ENCODE results near the gene PRRT4.
A peak's percentile ranks its signal among the peaks of the same experiment; 100 is the strongest.

Gene PRRT4

GRCh38 chr7:128361411-128362379 lies at the start of gene PRRT4:
PRRT4 (minus strand) TSS chr7:128361690.
- DNase-seq (ENCODE audit: low read depth in 1 of 2, low spot score in 1 of 2): no peak

- DNase-seq (ENCODE audit: low read depth in 1 of 2, low spot score in 1 of 2): no peak
Measured at GRCh38 chr7:128410451-128410753, 48.9 kb upstream of the PRRT4 start.

DNA sequence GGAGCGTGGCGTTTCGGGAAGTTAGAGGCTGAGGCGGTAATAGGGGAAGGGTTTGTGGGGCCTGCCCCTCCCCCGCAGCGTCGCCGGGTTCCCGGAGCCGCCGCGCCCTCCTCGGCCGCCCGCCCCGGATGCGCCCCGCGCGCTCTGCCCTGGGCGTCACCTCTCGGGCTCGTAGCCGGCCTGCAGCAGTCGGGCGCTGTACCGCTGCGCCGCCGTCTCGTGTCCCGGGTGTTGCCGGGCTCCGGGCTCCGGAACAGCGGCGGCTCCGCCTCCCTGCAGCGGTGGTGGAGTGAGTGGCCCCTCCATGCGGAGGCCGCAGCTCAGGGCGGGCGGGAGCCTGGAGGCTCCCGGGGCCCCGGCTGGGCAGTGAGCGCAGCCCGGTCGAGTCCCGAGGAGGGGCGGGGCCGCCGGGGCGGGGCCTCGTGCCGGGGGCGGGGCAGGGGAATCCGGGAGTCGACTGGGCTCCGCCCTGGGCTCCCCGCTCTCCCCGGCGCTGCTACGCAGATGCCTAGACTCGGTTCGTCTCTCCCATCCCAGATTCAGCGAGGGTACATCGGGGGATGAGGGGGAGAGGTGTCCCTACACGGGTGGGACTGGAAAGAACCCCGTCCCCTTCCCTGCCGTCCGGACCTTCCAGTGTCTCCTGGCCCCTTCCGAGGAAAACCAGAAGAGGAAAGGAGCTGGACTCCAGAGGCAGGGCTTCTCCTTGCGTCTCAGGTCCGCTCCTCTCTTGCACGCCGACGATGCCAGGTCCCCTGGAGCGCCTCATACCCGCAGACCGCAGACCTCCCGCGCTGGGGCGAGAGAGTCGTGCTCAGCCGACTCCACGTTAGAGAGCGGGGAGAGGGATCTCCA lies 48.3 kb upstream of the PRRT4 start, which contains the start of gene IMPDH1:
Gene IMPDH1, minus strand, starts transcription at position 387 of the 855 bp plus-strand sequence. Its CDS starts 81 bp downstream, at position 306.
- peak; percentile 76 to 88 for DNase-seq (ENCODE audit: low read depth in 1 of 2, low spot score in 1 of 2)

- no peak for DNase-seq (ENCODE audit: low read depth in 1 of 2, low spot score in 1 of 2)
Measured at GRCh38 chr7:128408709-128409595, 47.5 kb upstream of the PRRT4 start.

- DNase-seq (ENCODE audit: low read depth in 1 of 2, low spot score in 1 of 2): no peak
Measured at GRCh38 chr7:128407751-128408708, 46.5 kb upstream of the PRRT4 start.

GRCh38 chr7:128407233-128407589 lies 45.7 kb upstream of the PRRT4 start:
- DNase-seq (ENCODE audit: low read depth in 1 of 2, low spot score in 1 of 2): no peak

- no peak for DNase-seq (ENCODE audit: low read depth in 1 of 2, low spot score in 1 of 2)
Measured at GRCh38 chr7:128406314-128407232, 45.1 kb upstream of the PRRT4 start.

- DNase-seq (ENCODE audit: low read depth in 1 of 2, low spot score in 1 of 2): peak; percentile 19 to 49
Measured at GRCh38 chr7:128405471-128406313, 44.2 kb upstream of the PRRT4 start.

- DNase-seq (ENCODE audit: low read depth in 1 of 2, low spot score in 1 of 2): no peak
Measured at GRCh38 chr7:128404886-128405470, 43.5 kb upstream of the PRRT4 start.

DNA sequence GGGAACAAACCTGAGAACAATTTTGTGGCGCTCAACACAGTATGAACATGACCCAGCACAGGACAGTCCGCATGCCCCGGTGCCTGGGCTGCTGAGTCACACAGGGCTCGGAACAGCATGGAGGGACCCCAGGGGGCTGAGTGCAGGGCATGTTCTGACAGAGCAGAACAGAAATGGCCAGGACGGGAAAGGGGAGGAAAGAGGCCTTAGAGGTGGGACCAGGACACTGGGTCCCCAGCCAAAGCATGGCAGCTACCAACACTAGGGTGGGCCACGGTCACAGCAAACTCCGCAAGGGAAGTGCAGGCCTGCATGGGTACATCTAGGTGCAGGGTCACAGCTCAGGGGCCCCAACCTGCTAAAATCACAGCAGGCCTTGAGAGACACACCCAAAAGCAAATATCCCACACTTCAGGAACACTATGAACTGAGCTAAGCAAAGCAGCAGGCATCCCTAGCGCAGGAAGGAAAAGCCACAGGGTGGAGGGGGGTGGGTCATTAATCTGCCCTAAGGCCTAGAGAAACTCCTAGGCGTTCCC lies 42.7 kb upstream of the PRRT4 start:
- no peak for DNase-seq (ENCODE audit: low read depth in 1 of 2, low spot score in 1 of 2)

DNA sequence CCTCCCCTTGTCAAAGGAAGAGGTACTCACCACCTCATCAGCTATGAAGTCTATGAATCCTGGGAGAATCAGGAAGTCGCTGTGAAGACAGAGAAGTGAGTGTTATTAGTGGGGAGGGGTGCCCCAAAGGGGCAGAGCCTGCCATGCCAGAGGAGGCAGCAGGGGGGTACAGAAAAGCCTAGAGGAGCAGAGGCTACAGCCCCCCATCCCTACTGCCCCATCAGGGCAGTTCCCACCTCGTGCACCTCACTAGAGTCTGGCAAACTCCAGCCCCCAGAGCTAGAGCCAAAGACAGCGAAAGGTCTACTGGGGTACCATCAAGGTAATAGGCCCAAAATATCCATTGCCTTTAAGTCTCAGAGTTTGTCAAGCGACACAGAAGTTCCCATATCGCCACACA lies 42.2 kb upstream of the PRRT4 start:
- no peak for DNase-seq (ENCODE audit: low read depth in 1 of 2, low spot score in 1 of 2)

GRCh38 chr7:128402356-128402755 lies 40.9 kb upstream of the PRRT4 start:
- DNase-seq (ENCODE audit: low read depth in 1 of 2, low spot score in 1 of 2): no peak

- no peak for DNase-seq (ENCODE audit: low read depth in 1 of 2, low spot score in 1 of 2)
Measured at GRCh38 chr7:128400566-128400965, 39.1 kb upstream of the PRRT4 start.

DNA sequence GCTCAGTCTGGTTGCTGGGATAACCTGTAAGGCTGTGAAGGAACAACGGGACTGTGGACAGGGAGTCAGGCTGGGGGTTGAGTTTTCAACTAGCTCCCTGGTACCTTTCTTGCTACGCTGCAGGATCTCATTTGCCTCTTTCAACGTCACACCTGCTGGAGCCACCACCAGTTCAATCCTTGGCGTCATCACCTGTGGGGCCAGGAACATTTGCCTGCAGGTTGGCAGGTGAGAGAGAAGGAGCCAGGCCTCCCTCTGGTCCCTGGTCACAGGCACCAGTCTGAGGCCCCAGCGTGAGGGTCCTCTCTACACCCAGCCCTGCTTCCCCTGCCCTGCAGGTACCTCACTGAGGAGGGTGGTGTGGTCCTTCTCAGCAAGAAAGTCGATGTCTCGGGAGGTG lies 38.5 kb upstream of the PRRT4 start:
- no peak for DNase-seq (ENCODE audit: low read depth in 1 of 2, low spot score in 1 of 2)

DNA sequence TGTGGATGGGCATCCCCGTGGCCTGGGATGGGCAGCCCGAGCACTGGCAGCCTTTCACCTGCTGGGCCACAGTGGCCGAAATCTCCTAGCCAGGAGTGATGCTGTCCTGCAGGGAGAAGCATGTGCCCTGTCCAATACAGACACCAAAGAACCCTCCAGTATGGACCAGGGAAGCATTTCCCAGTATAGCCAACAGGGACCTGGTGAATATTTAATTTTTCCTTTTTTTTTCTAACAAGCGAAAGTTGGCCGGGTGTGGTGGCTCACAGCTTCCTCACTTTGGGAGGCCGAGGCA lies 37.3 kb upstream of the PRRT4 start:
- no peak for DNase-seq (ENCODE audit: low read depth in 1 of 2, low spot score in 1 of 2)

DNA sequence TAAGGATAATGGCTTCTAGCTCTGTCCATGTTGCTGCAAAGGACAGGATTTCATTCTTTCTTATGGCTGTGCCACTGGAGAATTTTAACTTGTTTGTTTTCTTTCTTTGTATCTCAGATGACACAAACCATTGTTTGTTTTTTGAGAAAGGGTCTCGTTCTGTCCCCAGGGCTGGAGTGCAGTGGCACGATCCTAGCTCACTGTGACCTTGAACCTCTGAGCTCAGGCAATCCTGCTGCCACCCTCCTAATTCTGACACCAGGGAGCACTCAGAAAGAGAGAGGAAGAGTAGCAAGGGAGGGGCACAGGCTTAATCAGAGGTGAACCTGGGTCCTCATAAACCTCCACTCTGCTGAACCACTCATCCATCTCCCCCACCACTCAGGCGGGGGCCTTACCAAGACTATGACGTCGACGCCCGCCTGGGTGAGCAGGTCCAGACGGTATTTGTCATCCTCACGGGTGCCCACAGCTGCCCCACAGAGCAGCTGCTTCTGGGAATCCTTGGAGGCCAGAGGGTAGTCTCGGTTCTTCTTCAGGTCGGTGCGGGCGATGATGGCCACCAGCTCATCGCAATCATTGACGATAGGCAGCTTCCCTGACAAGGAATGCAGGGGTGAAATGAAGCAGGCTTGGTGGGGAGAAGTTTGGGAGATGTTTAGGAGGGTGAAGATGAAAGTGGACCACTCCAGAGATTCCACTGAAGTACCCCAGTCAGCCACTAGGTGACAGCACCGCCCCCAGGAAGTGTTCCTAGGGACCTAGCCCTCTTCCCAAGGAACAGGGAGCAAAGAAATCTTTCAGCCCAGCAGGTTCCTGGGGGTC lies 36.7 kb upstream of the PRRT4 start:
- DNase-seq (ENCODE audit: low read depth in 1 of 2, low spot score in 1 of 2): no peak

- DNase-seq (ENCODE audit: low read depth in 1 of 2, low spot score in 1 of 2): no peak
Measured at GRCh38 chr7:128396357-128396756, 34.9 kb upstream of the PRRT4 start.
